Stimulated activated CD8-positive, alpha-beta memory T cell treated with anti-CD3 and anti-CD28 coated beads, Interleukin-2, amount 100 ng/mL, for 48 hours (primary cell): ENCODE measurements around the gene USP31.
"Not testable (repeated sequence)": the region's sequence is repeated elsewhere in the genome, so short reads cannot be mapped to it uniquely, and the experiment has no call there.

ENCODE experiments used
- DNase-seq, 2 donors: peaks; one replicate each; pipeline ENCODE4 v3.0.0-alpha.2; 2020; ENCODE audit warnings: low read depth in 2 of 2

Gene USP31

GRCh38 chr16:23160082-23160481, 10.8 kb upstream of the USP31 start:
- no peak for DNase-seq

DNA sequence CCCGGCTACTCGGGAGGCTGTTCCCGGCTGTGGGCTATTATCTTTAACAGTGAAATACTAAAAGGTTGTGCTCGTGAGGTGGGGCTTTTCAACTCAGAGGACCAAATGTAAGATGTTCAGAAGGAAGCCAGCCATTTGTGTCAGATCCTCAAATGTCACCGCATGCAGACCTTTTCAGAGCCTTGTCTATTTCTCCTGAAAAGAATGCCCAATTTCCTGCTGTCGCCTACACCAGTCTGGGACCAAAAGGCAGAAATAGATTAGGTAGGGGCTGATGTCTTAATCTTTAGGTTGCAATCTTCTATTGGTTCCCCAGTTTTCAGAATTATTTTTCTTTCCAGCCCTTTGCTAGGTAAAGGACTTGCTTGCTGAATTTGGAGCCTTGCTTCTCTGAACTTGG, 8.9 kb upstream of the USP31 start:
- DNase-seq = no peak

GRCh38 chr16:23156946-23157460, 7.8 kb upstream of the USP31 start:
- no peak for DNase-seq

- no peak for DNase-seq
Measured at GRCh38 chr16:23156110-23156509, 6.9 kb upstream of the USP31 start.

- DNase-seq = no peak
Measured at GRCh38 chr16:23155445-23156049, 6.3 kb upstream of the USP31 start.

DNA sequence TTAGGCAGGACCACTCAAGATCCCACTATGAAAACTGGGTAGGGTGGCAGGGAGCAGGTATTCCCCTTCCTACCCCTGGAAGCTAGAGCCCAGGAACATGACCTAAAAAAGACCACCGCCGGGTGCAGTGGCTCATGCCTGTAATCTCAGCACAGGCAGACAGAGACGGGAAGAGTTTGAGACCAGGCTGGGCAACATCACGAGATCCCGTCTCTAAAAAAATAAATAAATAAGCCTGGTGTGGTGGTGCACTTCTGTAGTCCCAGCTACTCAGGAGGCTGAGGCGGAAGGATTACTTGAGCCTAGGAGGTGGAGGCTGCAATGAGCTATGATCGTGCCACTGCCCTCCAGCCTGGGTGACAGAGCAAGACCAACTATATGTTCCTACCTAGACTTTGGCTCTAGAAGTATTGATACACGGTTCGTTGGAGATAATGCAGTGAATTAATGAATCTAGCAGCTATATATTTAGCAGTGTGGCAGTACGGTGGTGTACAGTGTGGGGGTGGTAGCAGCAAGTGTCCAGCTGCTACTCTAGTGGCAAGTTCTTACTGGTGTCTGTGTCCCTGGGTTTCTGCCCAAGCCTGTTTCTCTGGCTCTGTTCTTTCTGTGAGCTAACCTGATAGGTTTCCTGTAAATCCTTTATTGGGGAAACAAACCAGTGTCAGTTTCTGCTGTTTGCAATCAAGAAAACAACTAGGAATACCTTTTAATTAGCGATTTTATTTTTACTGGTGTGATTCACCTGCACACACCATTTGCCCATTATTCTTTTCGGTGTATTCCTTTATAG, 3.3 kb upstream of the USP31 start:
- DNase-seq = no peak

- DNase-seq = no peak
Measured at GRCh38 chr16:23149993-23150364, 727 bp upstream of the USP31 start.

GRCh38 chr16:23148513-23149266, 562 bp downstream of the USP31 start:
- peak; percentile 13 to 30 for DNase-seq

DNA sequence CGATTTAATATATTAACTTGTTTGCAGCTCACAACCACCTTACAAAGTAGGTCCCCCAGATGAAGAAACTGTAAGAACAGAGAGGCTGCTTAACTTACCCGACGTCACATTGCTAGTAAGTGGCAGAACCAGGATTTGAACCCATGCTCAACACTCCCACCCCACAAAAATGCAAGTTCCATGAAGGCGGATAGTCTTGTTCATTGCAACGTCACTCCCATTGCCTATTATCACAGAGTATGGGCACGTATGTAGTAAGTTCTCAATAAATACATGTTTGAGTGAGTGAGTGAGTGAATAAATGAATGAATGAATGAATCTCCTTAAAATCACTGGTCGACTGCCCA, 1.1 kb downstream of the USP31 start:
- no peak for DNase-seq

DNA sequence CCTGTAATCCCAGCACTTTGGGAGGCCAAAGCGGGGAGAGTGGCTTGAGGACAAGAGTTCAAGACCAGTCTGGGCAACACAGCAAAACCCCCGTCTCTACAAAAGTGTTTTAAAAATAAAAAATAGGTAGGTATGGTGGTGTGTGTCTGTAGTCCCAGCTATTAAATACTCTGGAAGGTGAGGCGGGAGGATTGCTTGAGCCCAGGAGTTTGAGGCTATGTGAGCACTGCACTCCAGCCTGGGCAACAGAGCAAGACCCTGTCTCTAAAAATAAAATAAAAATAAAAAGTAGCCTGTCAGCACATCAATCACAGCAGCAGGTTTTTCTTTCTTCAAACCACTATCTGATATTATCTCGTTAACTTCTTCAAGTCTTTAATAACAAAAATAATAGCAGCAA, 1.6 kb downstream of the USP31 start:
- DNase-seq = no peak

DNA sequence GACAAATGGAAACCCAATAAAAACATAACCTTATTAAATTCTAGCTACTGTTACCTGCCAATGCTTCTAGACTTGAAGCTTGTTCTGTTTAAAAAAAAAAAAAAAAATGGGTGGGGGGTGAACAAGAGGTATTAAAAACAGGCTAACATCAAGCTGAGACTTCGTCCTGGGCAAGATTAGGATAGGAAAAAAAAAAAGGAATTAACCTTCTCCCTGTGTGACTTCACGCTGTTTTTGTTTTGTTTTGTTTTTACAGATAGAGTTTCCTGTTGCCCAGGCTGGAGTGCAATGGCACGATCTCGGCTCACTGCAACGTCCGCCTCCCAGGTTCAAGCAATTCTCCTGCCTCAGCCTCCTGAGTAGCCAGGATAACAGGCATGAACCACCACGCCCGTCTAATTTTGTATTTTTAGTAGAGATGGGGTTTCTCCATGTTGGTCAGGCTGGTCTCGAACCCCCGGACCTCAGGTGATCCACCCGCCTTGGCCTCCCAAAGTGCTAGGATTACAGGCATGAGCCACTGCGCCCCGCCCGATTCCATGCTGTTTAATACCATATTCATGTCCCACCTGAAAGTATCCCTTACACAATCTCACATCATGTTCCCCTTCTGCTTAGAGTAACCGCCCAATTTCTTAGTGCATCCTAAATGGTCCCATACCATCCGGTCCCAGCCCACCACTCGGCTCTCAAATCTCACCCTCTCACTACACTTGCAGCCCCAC, 2.2 kb downstream of the USP31 start:
- DNase-seq = no peak

DNA sequence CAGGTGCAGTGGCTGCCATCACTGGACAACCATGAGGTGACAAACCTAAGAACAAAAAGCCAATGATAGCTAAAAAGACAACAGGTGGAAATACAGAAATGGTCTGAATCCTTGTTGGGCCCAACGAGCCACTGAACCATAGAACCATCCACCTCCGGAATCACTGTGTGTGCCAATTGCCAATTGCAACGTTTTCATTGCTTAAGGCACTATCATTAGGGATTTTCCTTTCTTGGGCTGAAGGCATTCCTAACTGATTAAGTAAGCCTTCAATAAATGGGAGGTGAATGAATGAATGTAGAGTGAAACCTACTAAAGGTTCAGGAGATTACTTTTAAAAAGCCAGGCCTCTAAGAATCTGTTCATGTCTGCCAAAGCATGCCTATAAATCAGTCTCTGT, 3.6 kb downstream of the USP31 start:
- DNase-seq = no peak

- no peak for DNase-seq
Measured at GRCh38 chr16:23145186-23145585, 4.1 kb downstream of the USP31 start.

- not testable (repeated sequence) for DNase-seq
Measured at GRCh38 chr16:23144393-23144792, 4.9 kb downstream of the USP31 start.

GRCh38 chr16:23143391-23143790, 5.9 kb downstream of the USP31 start:
- no peak for DNase-seq

- DNase-seq = no peak
Measured at GRCh38 chr16:23141959-23142740, 7.1 kb downstream of the USP31 start.

DNA sequence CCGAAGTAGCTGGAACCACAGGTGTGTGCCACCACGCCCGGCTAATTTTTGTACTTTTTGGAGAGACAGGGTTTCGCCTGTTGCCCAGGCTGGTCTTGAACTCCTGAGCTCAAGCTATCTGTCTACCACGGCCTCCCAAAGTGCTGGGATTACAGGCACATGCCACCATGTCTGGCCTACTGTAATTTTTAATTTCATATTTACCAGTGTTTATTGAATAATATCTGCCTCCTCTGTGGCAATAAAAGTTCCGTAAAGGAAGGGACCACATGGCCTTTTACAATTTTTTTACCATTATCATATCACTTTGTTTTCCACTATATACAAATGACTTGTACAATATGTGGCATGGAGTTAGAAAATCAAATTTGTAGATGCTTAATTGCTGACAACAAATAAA, 7.8 kb downstream of the USP31 start:
- no peak for DNase-seq

DNA sequence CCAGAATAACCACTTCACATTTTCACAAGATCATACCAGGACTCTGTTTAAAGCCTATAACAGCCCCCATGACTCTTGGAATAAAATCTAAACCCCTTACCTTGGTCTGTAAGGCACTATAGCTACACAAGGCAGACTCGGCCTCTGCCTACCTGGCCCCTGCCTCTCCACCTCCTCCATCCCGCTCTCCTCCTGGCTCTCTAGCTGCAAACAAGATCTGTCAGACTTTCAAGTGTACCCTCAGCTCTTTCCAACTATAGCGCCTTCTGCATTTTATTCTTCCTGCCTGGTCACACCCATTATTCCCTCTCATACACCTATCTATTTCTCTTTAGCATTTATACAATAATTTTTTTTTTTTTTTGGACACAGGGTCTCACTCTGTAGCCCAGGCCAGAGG, 8.2 kb downstream of the USP31 start:
- no peak for DNase-seq

- no peak for DNase-seq
Measured at GRCh38 chr16:23140107-23140506, 9.1 kb downstream of the USP31 start.

GRCh38 chr16:23137818-23138217, 11.4 kb downstream of the USP31 start:
- DNase-seq = no peak

DNA sequence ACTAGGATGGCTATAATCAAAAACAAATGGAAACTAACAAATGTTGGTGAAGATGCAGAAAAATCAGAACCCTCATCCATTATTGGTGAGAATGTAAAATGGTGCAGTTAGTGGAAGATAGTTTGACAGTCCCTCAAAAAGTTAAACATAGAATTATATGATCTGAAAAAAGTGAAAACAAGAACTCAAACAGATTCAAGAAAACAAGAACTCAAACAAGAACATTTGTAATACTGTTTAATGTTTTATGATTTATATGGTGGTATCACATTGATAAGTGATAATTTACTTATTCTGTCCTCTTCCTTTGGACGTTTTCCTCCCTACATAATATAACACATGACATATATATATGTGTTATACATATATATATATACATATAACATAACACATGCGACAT, 12.0 kb downstream of the USP31 start:
- no peak for DNase-seq
